ENCODE data around the gene MYO7B. TPM values are rescaled to one million over a fixed set of nuclear protein-coding genes. Genes with fewer than 3 reads are reported as not detected.

MYO7B gene
- total and polyA plus RNA-seq, 7 experiments from 2014 or later: 0.29 to 5.9 (median 1.3) TPM; not detected in 4

DNA sequence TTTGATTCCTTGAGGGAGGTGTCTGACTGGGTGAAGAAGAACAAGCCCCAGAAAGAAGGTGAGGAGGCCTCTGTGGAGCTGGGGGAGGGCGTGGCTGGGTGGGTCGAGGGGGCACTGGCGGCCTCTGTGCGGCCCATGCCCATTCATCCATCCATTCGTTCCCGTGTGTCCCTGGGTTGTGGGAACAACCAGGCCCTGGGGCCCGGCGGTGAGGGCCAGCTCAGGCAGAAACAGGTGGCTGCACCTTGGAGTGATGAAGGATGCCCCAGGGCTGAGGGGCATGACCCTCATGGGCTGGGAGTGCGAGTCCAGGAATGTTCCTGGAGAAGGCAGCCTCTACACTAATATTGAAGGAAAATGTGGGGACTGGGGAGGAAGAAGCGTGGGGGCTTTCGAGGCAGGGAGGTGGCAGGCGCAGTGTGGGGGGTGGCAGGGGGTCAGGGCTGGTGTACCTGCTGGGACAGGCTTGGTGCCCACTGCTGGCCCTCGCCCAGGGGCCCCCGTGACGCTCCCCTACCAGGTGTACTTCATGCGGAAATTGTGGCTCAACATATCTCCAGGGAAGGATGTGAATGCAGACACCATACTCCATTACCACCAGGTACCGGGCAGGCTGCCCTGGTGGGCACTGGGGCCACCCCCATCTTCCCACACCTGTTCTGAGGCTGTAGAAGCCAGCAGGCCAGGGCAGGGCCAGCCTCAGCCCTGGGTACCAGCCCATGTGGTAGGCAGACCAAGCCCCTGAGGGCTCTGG, 99.3 kb downstream of the MYO7B start:
- Mint-ChIP-seq H3K9me3 (no peaks in the 10 kb centered on the region), H3K36me3 (peaks cover 0 to 2% (median 0%) of the 10 kb centered on the region in 5 donors), H3K27me3 (no peaks in the 10 kb centered on the region), H3K27ac (peak overlapping the region in 7 of 9 donors; percentile 30 to 95 (median 65)), H3K4me1 (peaks cover 16 to 78% (median 49%) of the 10 kb centered on the region in 7 donors), H3K4me3 (peak overlapping the region in 2 of 10 donors; percentile 18 to 19)
- DNase-seq (no peak), ATAC-seq (no peak)
- Histone ChIP-seq H3K36me3 (ENCODE audit: control insufficient read depth in 2 of 3, insufficient read depth in 3 of 3, low read length in 3 of 3) (peaks cover 0 to 7% (median 0%) of the 10 kb centered on the region in 3 experiments), H3K9me3 (ENCODE audit: control insufficient read depth in 2 of 3, low read length in 3 of 3) (no peaks in the 10 kb centered on the region), H3K4me3 (ENCODE audit: low read length) (no peak overlapping the region), H3K27ac (ENCODE audit: low read depth, low read length) (peak overlapping the region; percentile 78), H3K4me1 (ENCODE audit: control insufficient read depth in 2 of 2, insufficient read depth in 2 of 2, low read length in 2 of 2) (peaks cover 0 to 79% of the 10 kb centered on the region in 2 donors), H3K27me3 (ENCODE audit: control insufficient read depth in 2 of 2, insufficient read depth in 2 of 2, low read length in 2 of 2) (no peaks in the 10 kb centered on the region)
- intact Hi-C loops (cut with micrococcal nuclease): no loop called here
- CTCF ChIA-PET: no interaction called here
- POLR2A ChIA-PET: interaction anchor here (0.8 kb wide), 1 partner anchor 13 kb away, joined by 4 read pairs; no protein-coding TSS in a partner anchor

DNA sequence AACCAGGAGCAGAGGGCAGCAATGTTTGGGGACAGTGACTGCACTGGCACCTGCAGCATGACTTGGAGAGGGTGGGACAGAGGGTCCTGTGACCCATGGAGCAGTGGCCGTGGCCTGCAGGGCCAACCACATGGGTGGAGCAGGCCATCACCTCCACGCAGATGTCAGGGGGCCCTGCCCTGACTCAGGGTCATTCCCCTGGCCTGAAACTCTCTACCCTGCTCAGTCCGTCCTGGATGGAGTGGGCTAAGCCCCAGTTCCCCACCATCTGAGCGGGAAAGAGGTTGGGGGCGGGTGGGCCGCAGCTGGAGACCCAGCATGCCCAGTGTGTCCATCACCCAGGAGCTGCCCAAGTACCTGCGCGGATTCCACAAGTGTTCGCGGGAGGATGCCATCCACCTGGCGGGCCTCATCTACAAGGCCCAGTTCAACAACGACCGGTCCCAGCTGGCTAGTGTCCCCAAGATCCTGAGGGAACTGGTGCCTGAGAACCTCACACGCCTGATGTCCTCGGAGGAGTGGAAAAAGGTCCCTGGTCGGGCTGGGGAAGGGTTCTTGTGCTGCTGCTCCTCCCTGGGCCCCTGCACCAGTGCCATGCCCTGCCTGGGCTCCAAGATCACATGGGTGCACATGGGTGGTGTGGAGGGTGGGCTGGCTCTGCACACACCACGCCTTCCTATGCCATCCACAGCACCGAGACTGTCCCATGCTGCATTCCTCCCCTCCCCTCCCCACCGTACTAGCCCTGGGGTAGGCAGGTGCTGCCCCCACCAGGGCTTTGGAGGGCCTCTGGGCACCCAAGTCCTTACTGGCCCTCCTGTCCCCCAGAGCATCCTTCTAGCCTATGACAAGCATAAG, 100.1 kb downstream of the MYO7B start:
- CTCF ChIA-PET: no interaction called here
- no peaks in the 10 kb centered on the region for H3K9me3 Mint-ChIP-seq
- peak overlapping the region in 6 of 10 donors; percentile 13 to 78 (median 56) for H3K4me3 Mint-ChIP-seq
- no peaks in the 10 kb centered on the region for H3K27me3 Mint-ChIP-seq
- H3K27ac ChIP-seq (ENCODE audit: low read depth, low read length): peak overlapping the region; percentile 78
- peaks cover 0 to 2% (median 0%) of the 10 kb centered on the region in 5 donors for H3K36me3 Mint-ChIP-seq
- no peaks in the 10 kb centered on the region for H3K27me3 ChIP-seq (ENCODE audit: control insufficient read depth in 2 of 2, insufficient read depth in 2 of 2, low read length in 2 of 2)
- H3K4me1 ChIP-seq (ENCODE audit: control insufficient read depth in 2 of 2, insufficient read depth in 2 of 2, low read length in 2 of 2): peaks cover 0 to 87% of the 10 kb centered on the region in 2 donors
- H3K9me3 ChIP-seq (ENCODE audit: control insufficient read depth in 2 of 3, low read length in 3 of 3): no peaks in the 10 kb centered on the region
- DNase-seq (no peak), ATAC-seq (no peak)
- peaks cover 10 to 81% (median 56%) of the 10 kb centered on the region in 7 donors for H3K4me1 Mint-ChIP-seq
- POLR2A ChIA-PET: no interaction called here
- intact Hi-C loops (cut with micrococcal nuclease): no loop called here
- peaks cover 0 to 7% (median 0%) of the 10 kb centered on the region in 3 experiments for H3K36me3 ChIP-seq (ENCODE audit: control insufficient read depth in 2 of 3, insufficient read depth in 3 of 3, low read length in 3 of 3)
- H3K4me3 ChIP-seq (ENCODE audit: low read length): no peak overlapping the region
- peak overlapping the region in 8 of 9 donors; percentile 20 to 96 (median 82) for H3K27ac Mint-ChIP-seq

GRCh38 chr2:127636248-127637235, 101.1 kb downstream of the MYO7B start:
- H3K4me1 ChIP-seq (ENCODE audit: control insufficient read depth in 2 of 2, insufficient read depth in 2 of 2, low read length in 2 of 2): peaks cover 3 to 97% of the 10 kb centered on the region in 2 donors
- intact Hi-C loops (cut with micrococcal nuclease): no loop called here
- Mint-ChIP-seq H3K27ac (peak overlapping the region; percentile 23 to 96 (median 88)), H3K4me3 (peak overlapping the region in 7 of 10 donors; percentile 25 to 85 (median 59)), H3K36me3 (peaks cover 0 to 2% (median 0%) of the 10 kb centered on the region in 5 donors), H3K9me3 (no peaks in the 10 kb centered on the region), H3K27me3 (no peaks in the 10 kb centered on the region), H3K4me1 (peaks cover 10 to 85% (median 62%) of the 10 kb centered on the region in 7 donors)
- ChIA-PET CTCF (no interaction called here), POLR2A (interaction anchor here (0.6 to 1.1 kb wide), 2 partner anchors 10 to 65 kb away, joined by 3 to 5 read pairs; partner anchors contain the start of gene SFT2D3)
- H3K27ac ChIP-seq (ENCODE audit: low read depth, low read length): peak overlapping the region; percentile 78
- H3K36me3 ChIP-seq (ENCODE audit: control insufficient read depth in 2 of 3, insufficient read depth in 3 of 3, low read length in 3 of 3): peaks cover 0 to 7% (median 0%) of the 10 kb centered on the region in 3 experiments
- no peaks in the 10 kb centered on the region for H3K9me3 ChIP-seq (ENCODE audit: control insufficient read depth in 2 of 3, low read length in 3 of 3)
- no peaks in the 10 kb centered on the region for H3K27me3 ChIP-seq (ENCODE audit: control insufficient read depth in 2 of 2, insufficient read depth in 2 of 2, low read length in 2 of 2)
- DNase-seq: no peak
- ATAC-seq: no peak
- H3K4me3 ChIP-seq (ENCODE audit: low read length): no peak overlapping the region

- Histone ChIP-seq H3K9me3 (ENCODE audit: control insufficient read depth in 2 of 3, low read length in 3 of 3) (no peaks in the 10 kb centered on the region), H3K36me3 (ENCODE audit: control insufficient read depth in 2 of 3, insufficient read depth in 3 of 3, low read length in 3 of 3) (peaks cover 0 to 7% (median 0%) of the 10 kb centered on the region in 3 experiments), H3K4me1 (ENCODE audit: control insufficient read depth in 2 of 2, insufficient read depth in 2 of 2, low read length in 2 of 2) (peaks cover 3 to 99% of the 10 kb centered on the region in 2 donors), H3K27me3 (ENCODE audit: control insufficient read depth in 2 of 2, insufficient read depth in 2 of 2, low read length in 2 of 2) (no peaks in the 10 kb centered on the region), H3K4me3 (ENCODE audit: low read length) (no peak overlapping the region), H3K27ac (ENCODE audit: low read depth, low read length) (peak overlapping the region; percentile 78)
- peaks cover 10 to 88% (median 64%) of the 10 kb centered on the region in 7 donors for H3K4me1 Mint-ChIP-seq
- no peaks in the 10 kb centered on the region for H3K27me3 Mint-ChIP-seq
- DNase-seq (no peak), ATAC-seq (no peak)
- peaks cover 0 to 2% (median 0%) of the 10 kb centered on the region in 5 donors for H3K36me3 Mint-ChIP-seq
- ChIA-PET CTCF (interaction anchor here (1.9 kb wide), 1 partner anchor 46 kb away, joined by 6 read pairs; no protein-coding TSS in a partner anchor), POLR2A (interaction anchor here (1.1 to 1.4 kb wide), 2 partner anchors 10 to 65 kb away, joined by 4 to 5 read pairs; partner anchors contain the start of gene SFT2D3)
- intact Hi-C loops (cut with micrococcal nuclease): no loop called here
- H3K4me3 Mint-ChIP-seq: peak overlapping the region in 7 of 10 donors; percentile 16 to 85 (median 41)
- H3K9me3 Mint-ChIP-seq: no peaks in the 10 kb centered on the region
- peak overlapping the region in 7 of 9 donors; percentile 76 to 96 (median 93) for H3K27ac Mint-ChIP-seq
Observed at GRCh38 chr2:127637236-127637630, 101.8 kb downstream of the MYO7B start.

GRCh38 chr2:127637725-127638252, 102.3 kb downstream of the MYO7B start:
- CTCF ChIA-PET: interaction anchor here (1.9 kb wide), 1 partner anchor 47 kb away, joined by 6 read pairs; no protein-coding TSS in a partner anchor
- no peak for DNase-seq
- Mint-ChIP-seq H3K4me1 (peaks cover 10 to 89% (median 66%) of the 10 kb centered on the region in 7 donors), H3K36me3 (peaks cover 0 to 2% (median 0%) of the 10 kb centered on the region in 5 donors), H3K4me3 (peak overlapping the region in 9 of 10 donors; percentile 63 to 85 (median 75)), H3K27me3 (no peaks in the 10 kb centered on the region), H3K27ac (peak overlapping the region; percentile 84 to 96 (median 93)), H3K9me3 (no peaks in the 10 kb centered on the region)
- Histone ChIP-seq H3K4me3 (ENCODE audit: low read length) (peak overlapping the region; percentile 30), H3K36me3 (ENCODE audit: control insufficient read depth in 2 of 3, insufficient read depth in 3 of 3, low read length in 3 of 3) (peaks cover 0 to 7% (median 0%) of the 10 kb centered on the region in 3 experiments), H3K27ac (ENCODE audit: low read depth, low read length) (peak overlapping the region; percentile 78), H3K4me1 (ENCODE audit: control insufficient read depth in 2 of 2, insufficient read depth in 2 of 2, low read length in 2 of 2) (peaks cover 3 to 97% of the 10 kb centered on the region in 2 donors), H3K9me3 (ENCODE audit: control insufficient read depth in 2 of 3, low read length in 3 of 3) (no peaks in the 10 kb centered on the region), H3K27me3 (ENCODE audit: control insufficient read depth in 2 of 2, insufficient read depth in 2 of 2, low read length in 2 of 2) (no peaks in the 10 kb centered on the region)
- ATAC-seq: no peak
- intact Hi-C loops (cut with micrococcal nuclease): no loop called here
- POLR2A ChIA-PET: interaction anchor here (0.8 to 1.4 kb wide), 3 partner anchors 9 to 44 kb away, joined by 3 to 4 read pairs (median 3); no protein-coding TSS in a partner anchor
